GM21390 (cell line): ENCODE measurements around the gene IGSF9B.

Source experiments
- ATAC-seq: cut with Tn5 transposase; IDR thresholded peaks from one replicate; pipeline ENCODE4 v1.9.1; 2021; ENCODE audit not compliant: unreplicated experiment

Gene IGSF9B

GRCh38 chr11:133985981-133986944 lies 29.5 kb upstream of the IGSF9B start:
- no peak for ATAC-seq

- ATAC-seq, result no peak
Observed at GRCh38 chr11:133984828-133985227, 28.1 kb upstream of the IGSF9B start.

GRCh38 chr11:133983660-133984316 lies 27.0 kb upstream of the IGSF9B start:
- ATAC-seq, result no peak

- ATAC-seq, result no peak
Observed at GRCh38 chr11:133982876-133983275, 26.1 kb upstream of the IGSF9B start.

GRCh38 chr11:133982151-133982550 lies 25.4 kb upstream of the IGSF9B start:
- ATAC-seq, result no peak

- no peak for ATAC-seq
Observed at GRCh38 chr11:133981156-133981555, 24.4 kb upstream of the IGSF9B start.

GRCh38 chr11:133980665-133981064 lies 23.9 kb upstream of the IGSF9B start:
- no peak for ATAC-seq

GRCh38 chr11:133978794-133979193 lies 22.0 kb upstream of the IGSF9B start:
- no peak for ATAC-seq

GRCh38 chr11:133977067-133977677 lies 20.4 kb upstream of the IGSF9B start:
- ATAC-seq, result peak; percentile 99

- no peak for ATAC-seq
Observed at GRCh38 chr11:133975488-133975849, 18.7 kb upstream of the IGSF9B start.

GRCh38 chr11:133974836-133975487 lies 18.2 kb upstream of the IGSF9B start:
- no peak for ATAC-seq

GRCh38 chr11:133971881-133972280 lies 15.1 kb upstream of the IGSF9B start:
- no peak for ATAC-seq

GRCh38 chr11:133969112-133969511 lies 12.3 kb upstream of the IGSF9B start:
- no peak for ATAC-seq

- no peak for ATAC-seq
Observed at GRCh38 chr11:133968300-133968699, 11.5 kb upstream of the IGSF9B start.

GRCh38 chr11:133967599-133968238 lies 11.0 kb upstream of the IGSF9B start:
- ATAC-seq, result no peak

- ATAC-seq, result no peak
Observed at GRCh38 chr11:133966921-133967598, 10.3 kb upstream of the IGSF9B start.

- ATAC-seq, result no peak
Observed at GRCh38 chr11:133966172-133966651, 9.4 kb upstream of the IGSF9B start.

GRCh38 chr11:133965031-133965601 lies 8.3 kb upstream of the IGSF9B start:
- ATAC-seq, result no peak

- no peak for ATAC-seq
Observed at GRCh38 chr11:133964356-133964755, 7.6 kb upstream of the IGSF9B start.

GRCh38 chr11:133961890-133962289 lies 5.1 kb upstream of the IGSF9B start:
- no peak for ATAC-seq
